Measurements from ENCODE around the gene ROBO1. TPM values are rescaled to one million over a fixed set of nuclear protein-coding genes. Genes with fewer than 3 reads are reported as not detected.
"Not testable (repeated sequence)": the region's sequence is repeated elsewhere in the genome, so short reads cannot be mapped to it uniquely, and the experiment has no call there.

Gene ROBO1
- polyA plus RNA-seq (ENCODE audit: insufficient read length in 3 of 3), result 100 to 1,000 TPM; 115 to 133 (median 127) TPM

GRCh38 chr3:79767905-79768267 lies at the start of gene ROBO1:
ROBO1 (minus strand) TSS chr3:79767998.
- no peak for DNase-seq (ENCODE audit: low read depth in 3 of 3, low spot score in 2 of 3)

- DNase-seq (ENCODE audit: low read depth in 3 of 3, low spot score in 2 of 3), result no peak
Observed at GRCh38 chr3:79817224-79817623, 49.4 kb upstream of the ROBO1 start.

GRCh38 chr3:79815478-79815877 lies 47.7 kb upstream of the ROBO1 start:
- no peak for DNase-seq (ENCODE audit: low read depth in 3 of 3, low spot score in 2 of 3)

GRCh38 chr3:79810581-79810980 lies 42.8 kb upstream of the ROBO1 start:
- DNase-seq (ENCODE audit: low read depth in 3 of 3, low spot score in 2 of 3), result no peak

- no peak for DNase-seq (ENCODE audit: low read depth in 3 of 3, low spot score in 2 of 3)
Observed at GRCh38 chr3:79810092-79810491, 42.3 kb upstream of the ROBO1 start.

- DNase-seq (ENCODE audit: low read depth in 3 of 3, low spot score in 2 of 3), result no peak
Observed at GRCh38 chr3:79809106-79809505, 41.3 kb upstream of the ROBO1 start.

- no peak for DNase-seq (ENCODE audit: low read depth in 3 of 3, low spot score in 2 of 3)
Observed at GRCh38 chr3:79808515-79808914, 40.7 kb upstream of the ROBO1 start.

- DNase-seq (ENCODE audit: low read depth in 3 of 3, low spot score in 2 of 3), result not testable (repeated sequence)
Observed at GRCh38 chr3:79790177-79790576, 22.4 kb upstream of the ROBO1 start.

GRCh38 chr3:79773291-79773690 lies 5.5 kb upstream of the ROBO1 start:
- no peak for DNase-seq (ENCODE audit: low read depth in 3 of 3, low spot score in 2 of 3)

- no peak for DNase-seq (ENCODE audit: low read depth in 3 of 3, low spot score in 2 of 3)
Observed at GRCh38 chr3:79769229-79769628, 1.4 kb upstream of the ROBO1 start.

- DNase-seq (ENCODE audit: low read depth in 3 of 3, low spot score in 2 of 3), result no peak
Observed at GRCh38 chr3:79767194-79767904, 449 bp downstream of the ROBO1 start.

GRCh38 chr3:79766496-79767193 lies 1.2 kb downstream of the ROBO1 start:
- DNase-seq (ENCODE audit: low read depth in 3 of 3, low spot score in 2 of 3), result no peak

GRCh38 chr3:79765911-79766310 lies 1.9 kb downstream of the ROBO1 start:
- DNase-seq (ENCODE audit: low read depth in 3 of 3, low spot score in 2 of 3), result no peak

GRCh38 chr3:79761441-79761840 lies 6.4 kb downstream of the ROBO1 start:
- no peak for DNase-seq (ENCODE audit: low read depth in 3 of 3, low spot score in 2 of 3)

- DNase-seq (ENCODE audit: low read depth in 3 of 3, low spot score in 2 of 3), result no peak
Observed at GRCh38 chr3:79751703-79752102, 16.1 kb downstream of the ROBO1 start.

GRCh38 chr3:79737530-79737929 lies 30.3 kb downstream of the ROBO1 start:
- no peak for DNase-seq (ENCODE audit: low read depth in 3 of 3, low spot score in 2 of 3)

- peak in 2 of 3 donors; percentile 5 to 19 for DNase-seq (ENCODE audit: low read depth in 3 of 3, low spot score in 2 of 3)
Observed at GRCh38 chr3:79729096-79729495, 38.7 kb downstream of the ROBO1 start.

- DNase-seq (ENCODE audit: low read depth in 3 of 3, low spot score in 2 of 3), result no peak
Observed at GRCh38 chr3:79726786-79727185, 41.0 kb downstream of the ROBO1 start.

- DNase-seq (ENCODE audit: low read depth in 3 of 3, low spot score in 2 of 3), result no peak
Observed at GRCh38 chr3:79724206-79724605, 43.6 kb downstream of the ROBO1 start.

GRCh38 chr3:79690072-79690471 lies 77.7 kb downstream of the ROBO1 start:
- DNase-seq (ENCODE audit: low read depth in 3 of 3, low spot score in 2 of 3), result no peak

GRCh38 chr3:79685108-79685507 lies 82.7 kb downstream of the ROBO1 start:
- DNase-seq (ENCODE audit: low read depth in 3 of 3, low spot score in 2 of 3), result no peak

GRCh38 chr3:79684041-79684440 lies 83.8 kb downstream of the ROBO1 start:
- DNase-seq (ENCODE audit: low read depth in 3 of 3, low spot score in 2 of 3), result no peak
